ENCODE measurements around the gene LCN6.
"Not testable (repeated sequence)": the region's sequence is repeated elsewhere in the genome, so short reads cannot be mapped to it uniquely, and the experiment has no call there.

The LCN6 gene

DNA sequence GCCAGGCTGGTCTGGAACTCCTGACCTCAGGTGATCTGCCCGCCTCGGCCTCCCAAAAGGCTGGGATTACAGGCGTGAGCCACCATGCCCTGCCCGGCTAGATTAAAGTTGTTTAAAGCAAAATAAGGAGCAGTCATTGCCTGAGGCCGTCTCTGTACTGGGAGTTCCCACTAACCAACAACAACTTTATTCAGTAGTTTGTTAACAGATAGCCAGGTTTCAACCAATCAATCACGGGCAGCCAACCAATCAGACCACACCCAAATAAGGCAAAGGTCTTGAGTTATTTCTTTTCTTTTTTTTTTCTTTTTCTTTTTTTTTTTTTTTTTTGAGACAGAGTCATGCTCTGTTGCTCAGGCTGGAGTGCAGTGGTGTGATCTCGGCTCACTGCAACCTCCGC, 43.6 kb downstream of the LCN6 start:
- not testable (repeated sequence) for DNase-seq

GRCh38 chr9:136703276-136703860, 45.0 kb downstream of the LCN6 start:
- no peak for DNase-seq

DNA sequence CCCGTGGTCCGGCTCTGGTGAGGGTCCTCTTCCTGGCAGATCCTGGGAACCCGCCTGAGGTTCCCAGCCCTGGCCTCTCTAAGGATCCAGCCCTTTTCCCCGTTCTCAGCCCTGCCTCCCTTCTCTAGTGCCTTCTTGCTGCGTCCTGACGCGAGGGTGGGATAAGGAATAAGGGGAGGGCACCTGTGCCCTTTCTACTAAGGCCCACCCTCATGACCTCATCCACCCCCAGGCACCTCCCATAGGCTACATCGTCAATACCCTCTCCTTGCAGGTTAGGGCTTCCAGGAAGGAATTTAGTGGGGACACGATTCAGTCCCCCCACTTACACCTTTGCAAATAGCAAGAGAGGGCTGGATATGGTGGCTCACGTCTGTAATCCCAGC, 46.7 kb downstream of the LCN6 start:
- no peak for DNase-seq

GRCh38 chr9:136700959-136701667, 47.2 kb downstream of the LCN6 start:
- DNase-seq = peak; percentile 60

- no peak for DNase-seq
These were observed 48.0 kb downstream of the LCN6 start for GRCh38 chr9:136700304-136700703.

GRCh38 chr9:136698635-136699246, 49.6 kb downstream of the LCN6 start:
- DNase-seq = no peak

GRCh38 chr9:136697821-136698526, 50.4 kb downstream of the LCN6 start:
- no peak for DNase-seq

DNA sequence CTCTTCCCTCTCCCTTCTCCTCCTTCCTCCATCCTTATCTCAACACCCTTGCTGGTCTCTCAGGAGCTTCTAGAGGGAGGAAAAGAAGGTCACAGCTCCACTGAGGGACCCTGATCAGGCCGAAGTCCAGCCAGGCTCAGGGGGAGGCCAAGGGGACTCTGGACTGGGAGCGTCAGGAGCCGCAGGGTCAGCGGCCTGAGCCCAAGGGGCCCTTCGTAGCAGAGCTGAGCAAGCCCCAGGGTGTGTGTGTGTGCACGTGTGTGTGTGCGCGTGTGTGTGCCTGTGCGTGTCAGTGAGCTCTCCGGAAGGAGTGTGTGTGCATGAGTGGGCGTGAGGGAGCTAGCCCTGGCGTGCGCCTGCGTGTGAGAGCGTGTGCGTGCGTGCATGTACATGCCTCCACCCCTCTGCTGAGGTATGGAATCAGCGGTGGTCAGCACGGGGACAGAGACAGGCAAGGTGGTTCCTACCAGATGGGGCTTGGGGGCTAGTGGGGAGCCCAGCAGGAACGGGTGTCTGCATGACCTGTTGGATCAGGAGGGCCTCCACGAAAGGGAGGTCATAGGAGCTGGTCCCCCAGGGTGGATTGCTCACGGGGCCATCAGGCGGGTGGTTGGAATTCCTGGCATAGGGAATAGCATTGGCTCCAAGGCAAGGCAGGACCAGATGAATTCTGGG, 51.0 kb downstream of the LCN6 start:
- DNase-seq = no peak

GRCh38 chr9:136696502-136696901, 51.8 kb downstream of the LCN6 start:
- no peak for DNase-seq

GRCh38 chr9:136695955-136696354, 52.4 kb downstream of the LCN6 start:
- DNase-seq = no peak

DNA sequence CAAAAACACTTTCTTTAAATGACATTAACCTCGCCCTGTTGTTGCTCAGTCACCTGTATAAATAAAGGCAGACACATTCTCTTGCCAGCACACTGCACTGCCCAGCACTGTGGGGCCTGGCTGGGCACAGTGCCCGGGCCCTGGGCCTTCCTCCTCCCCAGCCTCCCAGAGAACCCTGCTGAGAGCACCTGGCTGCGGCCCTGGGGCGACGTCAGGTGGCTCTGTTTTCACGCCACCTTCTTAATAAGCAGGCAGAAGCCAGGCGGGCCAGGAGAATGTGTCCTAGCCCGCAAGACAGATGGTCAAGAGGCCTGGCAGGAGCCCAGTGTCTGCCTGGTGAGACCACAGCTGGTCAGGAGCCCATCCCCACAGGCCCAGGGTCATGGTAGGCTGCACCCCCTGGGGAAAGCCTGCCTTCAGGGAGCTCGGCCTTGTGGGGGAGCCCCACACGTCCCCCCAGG, 52.9 kb downstream of the LCN6 start:
- no peak for DNase-seq

DNA sequence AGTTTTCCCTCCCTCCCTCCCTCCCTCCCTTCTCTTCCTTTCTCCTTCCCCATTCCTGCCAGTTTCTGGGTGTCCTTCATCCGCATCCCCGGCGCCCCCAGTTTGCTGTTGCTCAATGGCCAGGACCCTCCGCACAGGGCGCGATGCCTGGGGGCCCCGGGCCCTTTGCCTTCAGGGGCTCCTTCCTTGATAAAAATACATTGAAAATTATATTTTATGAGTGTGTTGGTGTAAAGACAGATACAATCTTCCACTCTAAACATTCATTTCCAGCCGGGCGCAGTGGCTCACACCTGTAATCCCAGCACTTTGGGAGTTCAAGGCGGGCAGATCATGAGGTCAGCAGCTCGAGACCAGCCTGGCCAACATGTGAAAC, 53.5 kb downstream of the LCN6 start:
- DNase-seq = no peak

DNA sequence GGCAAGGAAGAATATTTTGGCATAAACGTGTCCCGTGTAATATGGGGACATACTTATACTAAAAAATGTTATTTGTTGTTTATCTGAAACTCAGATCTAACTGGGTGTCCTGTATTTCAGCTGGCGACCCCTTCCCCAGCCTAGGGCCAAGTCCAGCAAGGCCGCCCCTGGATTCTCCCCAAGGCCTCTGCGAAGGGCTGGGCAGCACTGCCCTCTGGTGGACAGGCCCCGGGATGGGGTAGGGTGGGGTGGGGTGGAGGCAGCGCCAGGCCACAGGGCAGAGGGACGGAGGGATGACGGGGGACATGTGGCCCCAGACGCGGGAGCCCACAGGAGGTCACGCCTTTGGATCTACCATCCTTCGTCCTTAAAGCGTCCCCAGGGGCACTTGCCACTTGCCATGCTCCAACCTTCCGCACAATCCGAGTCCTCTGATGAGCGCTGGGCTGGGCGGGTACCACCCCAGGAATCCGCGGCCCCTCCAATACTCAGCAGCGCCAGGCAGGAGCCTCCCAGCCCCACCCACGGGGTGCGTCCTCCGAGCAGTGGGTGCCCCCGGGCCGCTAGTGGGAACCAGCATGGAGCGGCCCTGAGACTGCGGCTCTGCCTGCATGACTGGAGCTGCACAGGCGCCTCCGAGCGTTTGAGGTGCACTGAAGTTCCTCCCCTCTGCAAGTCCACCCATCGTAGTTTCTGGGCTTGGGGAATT, 54.0 kb downstream of the LCN6 start:
- DNase-seq = no peak
